ENCODE data around the gene CCDC187. TPM values are rescaled to one million over a fixed set of nuclear protein-coding genes. Genes with fewer than 3 reads are reported as not detected.

Gene CCDC187
- total RNA-seq, 4 donors from 2014 or later: 0.13 to 0.45 TPM; not detected in 2

DNA sequence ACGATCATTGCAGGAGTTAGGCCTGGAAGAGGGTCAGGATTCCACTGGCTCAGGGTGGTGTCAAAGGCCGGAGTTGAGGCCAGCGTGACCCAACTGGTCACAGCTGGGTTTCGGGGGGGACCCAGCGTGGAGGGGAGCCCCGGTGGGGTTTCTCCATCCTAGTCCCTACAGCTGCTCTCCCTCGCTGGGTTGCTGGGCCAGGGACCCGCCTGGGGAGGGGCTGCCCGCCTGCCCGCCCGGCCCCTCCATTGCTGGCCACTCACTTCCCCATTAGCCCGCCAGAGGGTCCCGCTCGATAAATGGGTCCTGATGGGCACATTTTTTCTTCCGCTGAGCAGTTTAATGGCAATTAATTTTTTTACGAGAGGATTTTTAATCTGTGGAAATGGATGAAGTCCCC lies 8.8 kb downstream of the CCDC187 start:
- no peak for DNase-seq (ENCODE audit: low spot score in 2 of 2)
- TF ChIP-seq POLR2A (IDR thresholded peaks at IDR 0.05) (no peak), EP300 (IDR thresholded peaks at IDR 0.05) (no peak), POLR2AphosphoS5 (IDR thresholded peaks at IDR 0.05) (no peak)
- TF ChIP-seq, protein P1, sequence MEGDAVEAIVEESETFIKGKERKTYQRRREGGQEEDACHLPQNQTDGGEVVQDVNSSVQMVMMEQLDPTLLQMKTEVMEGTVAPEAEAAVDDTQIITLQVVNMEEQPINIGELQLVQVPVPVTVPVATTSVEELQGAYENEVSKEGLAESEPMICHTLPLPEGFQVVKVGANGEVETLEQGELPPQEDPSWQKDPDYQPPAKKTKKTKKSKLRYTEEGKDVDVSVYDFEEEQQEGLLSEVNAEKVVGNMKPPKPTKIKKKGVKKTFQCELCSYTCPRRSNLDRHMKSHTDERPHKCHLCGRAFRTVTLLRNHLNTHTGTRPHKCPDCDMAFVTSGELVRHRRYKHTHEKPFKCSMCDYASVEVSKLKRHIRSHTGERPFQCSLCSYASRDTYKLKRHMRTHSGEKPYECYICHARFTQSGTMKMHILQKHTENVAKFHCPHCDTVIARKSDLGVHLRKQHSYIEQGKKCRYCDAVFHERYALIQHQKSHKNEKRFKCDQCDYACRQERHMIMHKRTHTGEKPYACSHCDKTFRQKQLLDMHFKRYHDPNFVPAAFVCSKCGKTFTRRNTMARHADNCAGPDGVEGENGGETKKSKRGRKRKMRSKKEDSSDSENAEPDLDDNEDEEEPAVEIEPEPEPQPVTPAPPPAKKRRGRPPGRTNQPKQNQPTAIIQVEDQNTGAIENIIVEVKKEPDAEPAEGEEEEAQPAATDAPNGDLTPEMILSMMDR (IDR thresholded peaks at IDR 0.05): no peak
- Histone ChIP-seq H3K36me3 (no peaks in the 10 kb centered on the region), H3K4me3 (no peak overlapping the region), H3K4me1 (peaks cover 28% of the 10 kb centered on the region), H3K27ac (no peak overlapping the region), H3K9me3 (no peaks in the 10 kb centered on the region), H3K27me3 (peaks cover 20% of the 10 kb centered on the region)
- 94% methylated on average over 15 of the region's 16 CpGs for WGBS

DNA sequence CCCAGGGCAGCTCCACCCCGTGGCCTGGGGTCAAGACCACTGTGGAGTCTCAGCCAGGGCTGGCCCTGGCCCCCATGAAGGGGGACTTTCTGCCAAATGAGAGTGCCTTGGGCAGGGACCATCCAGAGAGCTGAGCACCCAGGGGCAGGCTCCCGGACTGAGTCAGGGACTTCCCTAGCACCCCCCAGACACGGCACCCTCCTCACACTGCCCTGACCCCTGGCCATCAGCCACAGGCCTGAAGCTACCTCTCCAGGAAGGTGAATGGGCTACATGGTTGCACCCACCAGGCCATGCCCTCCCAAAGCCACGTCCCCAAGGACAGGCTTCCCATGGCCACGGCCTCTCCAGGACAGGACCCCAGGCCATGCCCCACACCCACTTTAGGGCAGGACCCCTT lies 9.5 kb downstream of the CCDC187 start:
- H3K4me1 ChIP-seq: peaks cover 28% of the 10 kb centered on the region

GRCh38 chr9:136293476-136294077 lies 10.3 kb downstream of the CCDC187 start:
- Histone ChIP-seq H3K36me3 (no peaks in the 10 kb centered on the region), H3K9me3 (no peaks in the 10 kb centered on the region), H3K4me3 (no peak overlapping the region), H3K27me3 (peaks cover 28% of the 10 kb centered on the region), H3K4me1 (peaks cover 28% of the 10 kb centered on the region), H3K27ac (no peak overlapping the region)
- DNase-seq (ENCODE audit: low spot score in 2 of 2): no peak
- no peak for TF ChIP-seq EP300 (IDR thresholded peaks at IDR 0.05)
- TF ChIP-seq POLR2AphosphoS5 (IDR thresholded peaks at IDR 0.05): no peak
- TF ChIP-seq, protein P1 (IDR thresholded peaks at IDR 0.05): no peak
- no peak for TF ChIP-seq POLR2A (IDR thresholded peaks at IDR 0.05)
- WGBS: 82% methylated on average over 14 of the region's 14 CpGs

More for the DNA sequence above, 9.5 kb downstream of the CCDC187 start:
- H3K9me3 ChIP-seq: no peaks in the 10 kb centered on the region
- TF ChIP-seq POLR2AphosphoS5 (IDR thresholded peaks at IDR 0.05): no peak
- TF ChIP-seq, protein P1 (IDR thresholded peaks at IDR 0.05): no peak
- no peak for TF ChIP-seq EP300 (IDR thresholded peaks at IDR 0.05)
- TF ChIP-seq POLR2A (IDR thresholded peaks at IDR 0.05): no peak
- H3K27ac ChIP-seq: no peak overlapping the region
- no peak for DNase-seq (ENCODE audit: low spot score in 2 of 2)
- no peak overlapping the region for H3K4me3 ChIP-seq
- H3K36me3 ChIP-seq: no peaks in the 10 kb centered on the region
- 71% methylated on average over 1 of the region's 5 CpGs for WGBS
- H3K27me3 ChIP-seq: peaks cover 24% of the 10 kb centered on the region

- peaks cover 28% of the 10 kb centered on the region for H3K4me1 ChIP-seq
- no peaks in the 10 kb centered on the region for H3K9me3 ChIP-seq
- TF ChIP-seq EP300 (IDR thresholded peaks at IDR 0.05): no peak
- no peak for TF ChIP-seq POLR2A (IDR thresholded peaks at IDR 0.05)
- TF ChIP-seq, protein P1 (IDR thresholded peaks at IDR 0.05): no peak
- TF ChIP-seq POLR2AphosphoS5 (IDR thresholded peaks at IDR 0.05): no peak
- H3K27me3 ChIP-seq: peaks cover 36% of the 10 kb centered on the region
- no peak for DNase-seq (ENCODE audit: low spot score in 2 of 2)
- no peak overlapping the region for H3K27ac ChIP-seq
- H3K4me3 ChIP-seq: no peak overlapping the region
- WGBS: 34% methylated on average over 22 of the region's 34 CpGs
- no peaks in the 10 kb centered on the region for H3K36me3 ChIP-seq
Observed at GRCh38 chr9:136292591-136293448, 11.1 kb downstream of the CCDC187 start.

DNA sequence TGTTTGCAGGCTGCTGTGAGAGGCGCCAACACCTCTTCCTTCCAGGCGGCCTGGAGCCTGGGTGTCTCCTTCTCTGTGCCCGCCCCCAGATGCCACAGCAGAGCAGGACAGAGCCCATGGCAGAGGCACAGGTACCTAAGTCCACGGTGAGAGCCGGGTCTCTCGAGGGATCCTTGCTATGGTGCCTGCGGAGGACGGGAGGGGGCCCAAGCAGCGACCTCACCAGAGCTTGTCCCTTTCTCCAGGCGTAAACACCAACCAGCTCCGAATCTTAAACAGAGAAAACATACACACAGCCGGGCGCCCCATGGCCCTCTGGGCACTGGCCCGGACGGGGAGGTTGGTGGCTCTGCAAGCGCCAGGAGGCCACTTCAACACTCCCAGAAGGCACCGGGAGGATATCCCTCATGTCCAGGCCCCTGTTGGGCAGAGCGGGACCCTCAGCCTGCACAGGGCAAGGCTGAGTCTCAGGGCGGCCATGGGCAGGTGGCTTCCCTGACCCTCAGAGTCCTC lies 11.8 kb downstream of the CCDC187 start:
- no peaks in the 10 kb centered on the region for H3K36me3 ChIP-seq
- 38% methylated on average over 11 of the region's 19 CpGs for WGBS
- peaks cover 41% of the 10 kb centered on the region for H3K27me3 ChIP-seq

More for the DNA sequence above, 11.8 kb downstream of the CCDC187 start:
- Histone ChIP-seq H3K4me1 (peaks cover 24% of the 10 kb centered on the region), H3K9me3 (no peaks in the 10 kb centered on the region), H3K4me3 (no peak overlapping the region), H3K27ac (no peak overlapping the region)
- TF ChIP-seq, protein P1 (IDR thresholded peaks at IDR 0.05): no peak
- TF ChIP-seq EP300 (IDR thresholded peaks at IDR 0.05) (no peak), POLR2AphosphoS5 (IDR thresholded peaks at IDR 0.05) (no peak), POLR2A (IDR thresholded peaks at IDR 0.05) (no peak)
- no peak for DNase-seq (ENCODE audit: low spot score in 2 of 2)
